ENCODE data around the gene MAGI1. TPM values are rescaled to one million over a fixed set of nuclear protein-coding genes. Genes with fewer than 3 reads are reported as not detected.

The MAGI1 gene
- polyA plus RNA-seq, 1 experiment = 14.2 TPM

GRCh38 chr3:65659396-65659795, 379.3 kb downstream of the MAGI1 start:
- Histone ChIP-seq H3K27ac (ENCODE audit: low read depth, low read length) (no peak overlapping the region), H3K9me3 (ENCODE audit: control insufficient read depth, insufficient read depth, low read length) (no peaks in the 10 kb centered on the region), H3K4me3 (ENCODE audit: low read depth, low read length) (no peak overlapping the region), H3K27me3 (ENCODE audit: control insufficient read depth, insufficient read depth, low read length) (no peaks in the 10 kb centered on the region)
- CTCF ChIA-PET = no interaction called here
- POLR2A ChIA-PET = no interaction called here
- no peak for DNase-seq (ENCODE audit: low read depth, low spot score)
- TF ChIP-seq, protein P1, sequence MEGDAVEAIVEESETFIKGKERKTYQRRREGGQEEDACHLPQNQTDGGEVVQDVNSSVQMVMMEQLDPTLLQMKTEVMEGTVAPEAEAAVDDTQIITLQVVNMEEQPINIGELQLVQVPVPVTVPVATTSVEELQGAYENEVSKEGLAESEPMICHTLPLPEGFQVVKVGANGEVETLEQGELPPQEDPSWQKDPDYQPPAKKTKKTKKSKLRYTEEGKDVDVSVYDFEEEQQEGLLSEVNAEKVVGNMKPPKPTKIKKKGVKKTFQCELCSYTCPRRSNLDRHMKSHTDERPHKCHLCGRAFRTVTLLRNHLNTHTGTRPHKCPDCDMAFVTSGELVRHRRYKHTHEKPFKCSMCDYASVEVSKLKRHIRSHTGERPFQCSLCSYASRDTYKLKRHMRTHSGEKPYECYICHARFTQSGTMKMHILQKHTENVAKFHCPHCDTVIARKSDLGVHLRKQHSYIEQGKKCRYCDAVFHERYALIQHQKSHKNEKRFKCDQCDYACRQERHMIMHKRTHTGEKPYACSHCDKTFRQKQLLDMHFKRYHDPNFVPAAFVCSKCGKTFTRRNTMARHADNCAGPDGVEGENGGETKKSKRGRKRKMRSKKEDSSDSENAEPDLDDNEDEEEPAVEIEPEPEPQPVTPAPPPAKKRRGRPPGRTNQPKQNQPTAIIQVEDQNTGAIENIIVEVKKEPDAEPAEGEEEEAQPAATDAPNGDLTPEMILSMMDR (IDR thresholded peaks at IDR 0.05; ENCODE audit: low read depth, low read length) = no peak

DNA sequence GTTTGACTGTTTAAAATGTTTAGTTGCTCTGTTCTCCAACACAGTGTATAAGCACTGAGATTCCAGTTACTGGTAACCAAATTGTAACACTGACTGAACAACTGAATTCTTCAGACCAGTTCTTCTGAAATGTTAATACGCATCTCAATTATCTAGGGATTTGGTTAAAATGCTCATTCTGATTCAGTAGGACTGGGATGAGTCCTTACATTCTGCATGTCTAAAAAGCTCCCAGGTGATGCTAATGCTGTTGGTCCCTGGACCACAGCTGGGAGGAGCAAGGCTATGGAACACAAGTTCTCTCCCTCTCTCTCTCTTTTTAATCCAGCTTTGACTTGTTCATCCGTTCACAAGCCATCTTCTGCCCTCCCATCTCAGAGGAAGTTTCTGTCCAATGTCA, 380.3 kb downstream of the MAGI1 start:
- no peak overlapping the region for H3K4me3 ChIP-seq (ENCODE audit: low read depth, low read length)
- TF ChIP-seq, protein P1 (IDR thresholded peaks at IDR 0.05; ENCODE audit: low read depth, low read length) = no peak
- ChIA-PET CTCF (no interaction called here), POLR2A (no interaction called here)
- DNase-seq (ENCODE audit: low read depth, low spot score) = no peak
- no peaks in the 10 kb centered on the region for H3K27me3 ChIP-seq (ENCODE audit: control insufficient read depth, insufficient read depth, low read length)
- no peak overlapping the region for H3K27ac ChIP-seq (ENCODE audit: low read depth, low read length)
- H3K9me3 ChIP-seq (ENCODE audit: control insufficient read depth, insufficient read depth, low read length) = no peaks in the 10 kb centered on the region

- H3K4me3 ChIP-seq (ENCODE audit: low read depth, low read length) = no peak overlapping the region
- ChIA-PET POLR2A (no interaction called here), CTCF (interaction anchor here (0.9 kb wide), 1 partner anchor 18 kb away, joined by 3 read pairs; no protein-coding TSS in a partner anchor)
- TF ChIP-seq, protein P1 (IDR thresholded peaks at IDR 0.05; ENCODE audit: low read depth, low read length) = no peak
- H3K9me3 ChIP-seq (ENCODE audit: control insufficient read depth, insufficient read depth, low read length) = no peaks in the 10 kb centered on the region; the same call in 1 of the 2 replicates
- H3K27me3 ChIP-seq (ENCODE audit: control insufficient read depth, insufficient read depth, low read length) = no peaks in the 10 kb centered on the region
- no peak overlapping the region for H3K27ac ChIP-seq (ENCODE audit: low read depth, low read length)
- no peak for DNase-seq (ENCODE audit: low read depth, low spot score)
Observed at GRCh38 chr3:65655061-65655460, 383.7 kb downstream of the MAGI1 start.

- TF ChIP-seq, protein P1 (IDR thresholded peaks at IDR 0.05; ENCODE audit: low read depth, low read length) = no peak
- DNase-seq (ENCODE audit: low read depth, low spot score) = no peak
- H3K9me3 ChIP-seq (ENCODE audit: control insufficient read depth, insufficient read depth, low read length) = no peaks in the 10 kb centered on the region; the same call in 1 of the 2 replicates
- POLR2A ChIA-PET = no interaction called here
- no peaks in the 10 kb centered on the region for H3K27me3 ChIP-seq (ENCODE audit: control insufficient read depth, insufficient read depth, low read length)
- no peak overlapping the region for H3K27ac ChIP-seq (ENCODE audit: low read depth, low read length)
- CTCF ChIA-PET = interaction anchor here (0.8 kb wide), 1 partner anchor 214 kb away, joined by 3 read pairs; no protein-coding TSS in a partner anchor
- no peak overlapping the region for H3K4me3 ChIP-seq (ENCODE audit: low read depth, low read length)
Observed at GRCh38 chr3:65653731-65654130, 385.0 kb downstream of the MAGI1 start.

DNA sequence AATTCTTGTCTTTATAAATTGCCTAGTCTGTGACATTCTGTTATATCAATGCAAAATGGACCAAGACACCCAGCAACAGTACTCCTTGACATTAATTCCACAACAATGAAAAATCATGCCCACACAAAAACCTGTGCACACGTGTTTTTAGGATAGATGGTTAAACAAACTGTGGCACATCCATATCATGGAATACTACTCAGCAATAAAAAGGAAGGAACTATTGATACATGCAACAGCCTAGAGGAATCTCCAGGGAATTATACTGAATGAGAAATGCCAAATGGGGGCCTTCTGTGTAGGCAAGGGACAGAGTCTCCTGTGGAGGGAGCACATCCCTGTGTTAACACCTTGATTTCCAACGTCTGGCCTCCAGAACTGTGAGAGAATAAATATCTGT, 388.5 kb downstream of the MAGI1 start:
- Histone ChIP-seq H3K27ac (ENCODE audit: low read depth, low read length) (no peak overlapping the region), H3K9me3 (ENCODE audit: control insufficient read depth, insufficient read depth, low read length) (peaks cover 4% of the 10 kb centered on the region; the same call in 1 of the 2 replicates), H3K4me3 (ENCODE audit: low read depth, low read length) (no peak overlapping the region), H3K27me3 (ENCODE audit: control insufficient read depth, insufficient read depth, low read length) (no peaks in the 10 kb centered on the region)
- ChIA-PET CTCF (no interaction called here), POLR2A (no interaction called here)
- DNase-seq (ENCODE audit: low read depth, low spot score) = no peak
- TF ChIP-seq, protein P1 (IDR thresholded peaks at IDR 0.05; ENCODE audit: low read depth, low read length) = no peak
